Stimulated activated CD8-positive, alpha-beta memory T cell treated with anti-CD3 and anti-CD28 coated beads, Interleukin-7, amount 100 ng/mL, for 1 hour (primary cell): Measurements from ENCODE around the gene LRRC45.
"Not testable (repeated sequence)": the region's sequence is repeated elsewhere in the genome, so short reads cannot be mapped to it uniquely, and the experiment has no call there.

ENCODE experiments used
- DNase-seq, 2 donors: peaks; one replicate each; pipeline ENCODE4 v3.0.0-alpha.2; 2020; ENCODE audit warnings: low read depth in 2 of 2

The LRRC45 gene

GRCh38 chr17:82022981-82023446 is at the start of gene LRRC45:
Gene LRRC45, plus strand, starts transcription at chr17:82023305. Its CDS starts 339 bp downstream, at chr17:82023644.
- DNase-seq = peak; percentile 99

GRCh38 chr17:81973432-81973831 is 49.7 kb upstream of the LRRC45 start:
- no peak for DNase-seq

GRCh38 chr17:81976332-81977210 is 46.5 kb upstream of the LRRC45 start:
- DNase-seq = no peak

- DNase-seq = peak; percentile 78 to 81
Observed at GRCh38 chr17:81977211-81977808, 45.8 kb upstream of the LRRC45 start, which contains the start of gene ASPSCR1. Gene ASPSCR1, plus strand, starts transcription at chr17:81977629. Its CDS starts 18 bp downstream, at chr17:81977647.

- DNase-seq = no peak
Observed at GRCh38 chr17:81978524-81979298, 44.4 kb upstream of the LRRC45 start.

GRCh38 chr17:81980122-81980521 is 43.0 kb upstream of the LRRC45 start:
- DNase-seq = no peak

- no peak for DNase-seq
Observed at GRCh38 chr17:81980707-81981343, 42.3 kb upstream of the LRRC45 start.

GRCh38 chr17:81981511-81981910 is 41.6 kb upstream of the LRRC45 start:
- not testable (repeated sequence) for DNase-seq

- no peak for DNase-seq
Observed at GRCh38 chr17:81983011-81983638, 40.0 kb upstream of the LRRC45 start.

- DNase-seq = no peak
Observed at GRCh38 chr17:81983639-81984373, 39.3 kb upstream of the LRRC45 start.

- no peak for DNase-seq
Observed at GRCh38 chr17:81984773-81985410, 38.2 kb upstream of the LRRC45 start.

- DNase-seq = no peak
Observed at GRCh38 chr17:81986606-81987005, 36.5 kb upstream of the LRRC45 start.

GRCh38 chr17:81987161-81987770 is 35.8 kb upstream of the LRRC45 start:
- no peak for DNase-seq

- no peak for DNase-seq
Observed at GRCh38 chr17:81990836-81991683, 32.0 kb upstream of the LRRC45 start.

- no peak for DNase-seq
Observed at GRCh38 chr17:81991684-81992305, 31.3 kb upstream of the LRRC45 start.

GRCh38 chr17:81992306-81993102 is 30.6 kb upstream of the LRRC45 start:
- no peak for DNase-seq
